Measurements from ENCODE around the gene STRBP. TPM values are rescaled to one million over a fixed set of nuclear protein-coding genes. Genes with fewer than 3 reads are reported as not detected.
"Not testable (repeated sequence)": the region's sequence is repeated elsewhere in the genome, so short reads cannot be mapped to it uniquely, and the experiment has no call there.

The STRBP gene
- total and polyA plus RNA-seq, 8 donors: 16.5 to 40.4 (median 36.8) TPM

DNA sequence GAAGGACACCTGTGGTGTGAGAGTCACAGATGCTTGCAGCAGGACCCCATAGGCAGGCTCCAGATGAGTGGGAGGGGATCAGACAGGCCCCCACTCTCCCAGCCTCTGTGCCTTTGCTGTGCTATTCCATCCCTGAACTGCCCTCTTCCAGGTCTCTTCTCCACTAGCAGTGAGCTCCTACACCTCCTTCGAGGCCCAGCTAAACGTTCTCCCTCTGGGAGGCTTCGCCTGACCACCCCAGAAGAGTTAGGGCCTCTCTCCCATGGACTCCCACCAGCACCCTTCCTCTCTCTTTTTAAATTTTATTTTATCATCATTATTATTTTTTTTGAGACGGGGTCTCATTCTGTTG, 35.9 kb upstream of the STRBP start:
- H3K4me3 ChIP-seq: no peak overlapping the region
- intact Hi-C loops (cut with DNase I): no loop called here
- no peaks in the 10 kb centered on the region for H3K36me3 ChIP-seq
- DNase-seq (no peak), ATAC-seq (no peak)
- H3K27me3 ChIP-seq: no peaks in the 10 kb centered on the region
- no peaks in the 10 kb centered on the region for H3K4me1 ChIP-seq
- H3K9me3 ChIP-seq: no peaks in the 10 kb centered on the region
- TF ChIP-seq, protein P1, sequence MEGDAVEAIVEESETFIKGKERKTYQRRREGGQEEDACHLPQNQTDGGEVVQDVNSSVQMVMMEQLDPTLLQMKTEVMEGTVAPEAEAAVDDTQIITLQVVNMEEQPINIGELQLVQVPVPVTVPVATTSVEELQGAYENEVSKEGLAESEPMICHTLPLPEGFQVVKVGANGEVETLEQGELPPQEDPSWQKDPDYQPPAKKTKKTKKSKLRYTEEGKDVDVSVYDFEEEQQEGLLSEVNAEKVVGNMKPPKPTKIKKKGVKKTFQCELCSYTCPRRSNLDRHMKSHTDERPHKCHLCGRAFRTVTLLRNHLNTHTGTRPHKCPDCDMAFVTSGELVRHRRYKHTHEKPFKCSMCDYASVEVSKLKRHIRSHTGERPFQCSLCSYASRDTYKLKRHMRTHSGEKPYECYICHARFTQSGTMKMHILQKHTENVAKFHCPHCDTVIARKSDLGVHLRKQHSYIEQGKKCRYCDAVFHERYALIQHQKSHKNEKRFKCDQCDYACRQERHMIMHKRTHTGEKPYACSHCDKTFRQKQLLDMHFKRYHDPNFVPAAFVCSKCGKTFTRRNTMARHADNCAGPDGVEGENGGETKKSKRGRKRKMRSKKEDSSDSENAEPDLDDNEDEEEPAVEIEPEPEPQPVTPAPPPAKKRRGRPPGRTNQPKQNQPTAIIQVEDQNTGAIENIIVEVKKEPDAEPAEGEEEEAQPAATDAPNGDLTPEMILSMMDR (IDR thresholded peaks at IDR 0.05): no peak
- H3K27ac ChIP-seq: no peak overlapping the region

- TF ChIP-seq, protein P1 (IDR thresholded peaks at IDR 0.05): no peak
- Histone ChIP-seq H3K4me1 (no peaks in the 10 kb centered on the region), H3K27ac (no peak overlapping the region), H3K4me3 (no peak overlapping the region), H3K9me3 (no peaks in the 10 kb centered on the region), H3K27me3 (no peaks in the 10 kb centered on the region), H3K36me3 (no peaks in the 10 kb centered on the region)
- ATAC-seq (no peak), DNase-seq (no peak)
- intact Hi-C loops (cut with DNase I): no loop called here
These were observed 34.2 kb upstream of the STRBP start for GRCh38 chr9:123302348-123303214.

DNA sequence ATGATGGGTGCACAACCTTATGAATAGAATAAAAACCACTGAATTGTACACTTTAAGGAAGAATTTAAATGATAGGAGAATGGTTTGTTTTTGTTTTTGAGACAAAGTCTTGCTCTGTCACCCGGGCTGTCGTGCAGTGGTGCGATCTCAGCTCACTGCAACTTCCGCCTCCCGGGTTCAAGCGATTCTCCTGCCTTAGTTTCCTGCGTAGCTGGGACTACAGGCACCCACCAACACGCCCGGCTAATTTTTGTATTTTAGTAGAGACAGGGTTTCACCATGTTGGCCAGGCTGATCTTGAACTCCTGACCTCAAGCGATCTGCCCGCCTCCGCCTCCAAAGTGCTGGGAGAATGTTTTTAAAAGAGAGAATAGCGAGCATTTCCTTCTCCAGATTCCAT, 33.5 kb upstream of the STRBP start:
- H3K4me1 ChIP-seq; H3K27ac ChIP-seq; H3K9me3 ChIP-seq; H3K4me3 ChIP-seq; DNase-seq; H3K36me3 ChIP-seq; H3K27me3 ChIP-seq; intact Hi-C loops (cut with DNase I); ATAC-seq: not testable (repeated sequence)

GRCh38 chr9:123300554-123300953, 32.2 kb upstream of the STRBP start:
- Histone ChIP-seq H3K36me3 (no peaks in the 10 kb centered on the region), H3K4me3 (no peak overlapping the region), H3K27ac (no peak overlapping the region), H3K9me3 (no peaks in the 10 kb centered on the region), H3K27me3 (no peaks in the 10 kb centered on the region), H3K4me1 (no peaks in the 10 kb centered on the region)
- intact Hi-C loops (cut with DNase I): no loop called here
- ATAC-seq (no peak), DNase-seq (no peak)
- TF ChIP-seq, protein P1 (IDR thresholded peaks at IDR 0.05): no peak

- H3K4me1 ChIP-seq: no peaks in the 10 kb centered on the region
- no peaks in the 10 kb centered on the region for H3K36me3 ChIP-seq
- intact Hi-C loops (cut with DNase I): no loop called here
- ATAC-seq (no peak), DNase-seq (no peak)
- H3K9me3 ChIP-seq: no peaks in the 10 kb centered on the region
- H3K27ac ChIP-seq: no peak overlapping the region
- H3K27me3 ChIP-seq: no peaks in the 10 kb centered on the region
- TF ChIP-seq, protein P1 (IDR thresholded peaks at IDR 0.05): no peak
- H3K4me3 ChIP-seq: no peak overlapping the region
These were observed 31.3 kb upstream of the STRBP start for GRCh38 chr9:123299558-123300126.
